Measurements from ENCODE around the gene NPM1.

- no peak for TF ChIP-seq CTCF (IDR thresholded peaks at IDR 0.05 in 8 of 11, conservative IDR thresholded peaks at IDR 0.05 in 3 of 11)
- TF ChIP-seq POLR2AphosphoS5 (IDR thresholded peaks at IDR 0.05): no peak
These were observed 47.6 kb upstream of the NPM1 start for GRCh38 chr5:171340042-171340441.

All from spleen (tissue), 7 donors.